Aorta (tissue), 5 donors: ENCODE data around the gene LHFPL3. TPM values are rescaled to one million over a fixed set of nuclear protein-coding genes. Genes with fewer than 3 reads are reported as not detected.

ENCODE experiments used
- ATAC-seq: fragments of 200-7000 bp; cut with Tn5 transposase; one replicate; pipeline ENCODE4 v1.9.1; 2022; ENCODE audit warnings: moderate library complexity; ENCODE audit not compliant: low FRiP score
- DNase-seq, 2 donors: peaks; one replicate each; pipeline ENCODE4 v3.0.0-alpha.2; 2020
- H3K27ac ChIP-seq, 2 donors: one replicate each; pipeline ENCODE4 v1.5.1; 2013; ENCODE audit warnings: low read length in 2 of 2, mild to moderate bottlenecking in 2 of 2, moderate library complexity in 2 of 2, control low read depth in 1 of 2, inconsistent platforms in 1 of 2, low read depth in 1 of 2
- H3K27me3 ChIP-seq, 2 donors: one replicate each; pipeline ENCODE4 v1.6.1; 2013; ENCODE audit warnings: control low read depth in 1 of 2, low read length in 1 of 2, mild to moderate bottlenecking in 1 of 2, moderate library complexity in 1 of 2; ENCODE audit not compliant: insufficient read depth in 2 of 2, control insufficient read depth in 1 of 2
- H3K36me3 ChIP-seq, 2 donors: one replicate each; pipeline ENCODE4 v1.6.1; 2013; ENCODE audit warnings: control low read depth in 1 of 2, low read length in 1 of 2, mild to moderate bottlenecking in 1 of 2; ENCODE audit not compliant: insufficient read depth in 2 of 2, control insufficient read depth in 1 of 2
- H3K4me1 ChIP-seq, 2 donors: one replicate each; pipeline ENCODE4 v1.6.1; 2013; ENCODE audit warnings: low read length in 2 of 2, control low read depth in 1 of 2, mild to moderate bottlenecking in 1 of 2, moderate library complexity in 1 of 2; ENCODE audit not compliant: insufficient read depth in 2 of 2, control insufficient read depth in 1 of 2
- H3K4me3 ChIP-seq, 2 donors: one replicate each; pipeline ENCODE4 v1.5.1; 2013; ENCODE audit warnings: low read length in 2 of 2, control low read depth in 1 of 2, mild to moderate bottlenecking in 1 of 2
- H3K9me3 ChIP-seq: one replicate; pipeline ENCODE4 v1.6.1; 2013; ENCODE audit warnings: mild to moderate bottlenecking, low read length; ENCODE audit not compliant: control insufficient read depth
- WGBS, 2 donors: extraction: QIAGEN DNeasy Blood & Tissue Kit; methylation state at CpG; one replicate each; pipeline ENCODE4 v1.1.7; 2013; 5-methylcytosine and 5-hydroxymethylcytosine counted together
- intact Hi-C, 2 donors: fragments of 100-400 bp; cut with DNase I; formaldehyde crosslinking; loops; one replicate each; pipeline versions ENCODE4 v1.14.2 to v1.15.0; 2022
- polyA plus RNA-seq, 2 donors: library from polyadenylated mRNA; stranded (reverse); fragments of 200-250 nt; gene quantifications; one replicate each; pipeline ENCODE4 v1.2.3, GENCODE V29; 2013
- total RNA-seq, 2 donors: library from RNA; stranded (reverse); fragmentation: NEBNext Ultra II Directional; extraction: Animal tissue kit (Norgen Biotek cat#: 25700); gene quantifications; one replicate each; pipeline ENCODE4 v1.2.1, GENCODE V29; 2021
- donor health status: healthy with polysubstance abuse.
- donor health status: Bipolar disorder and iron deficiency.
- donor health status: DM: no; HTN: no; CAD: no.
- donor health status: DM: no; HTN: no; CAD: no.
- donor health status: DM: yes; HTN: yes; CAD: no.

LHFPL3 gene
- total and polyA plus RNA-seq, 4 donors = not detected

GRCh38 chr7:104431930-104432329 lies 103.5 kb downstream of the LHFPL3 start:
- Histone ChIP-seq H3K36me3 (no peaks in the 10 kb centered on the region), H3K4me3 (no peak overlapping the region), H3K9me3 (peaks cover 1% of the 10 kb centered on the region), H3K27ac (no peak overlapping the region), H3K4me1 (no peaks in the 10 kb centered on the region), H3K27me3 (no peaks in the 10 kb centered on the region)
- intact Hi-C loops = no loop called here
- no peak for ATAC-seq
- DNase-seq = no peak
- 71 to 81% methylated on average over 1 of the region's 1 CpG for WGBS, 2 donors

DNA sequence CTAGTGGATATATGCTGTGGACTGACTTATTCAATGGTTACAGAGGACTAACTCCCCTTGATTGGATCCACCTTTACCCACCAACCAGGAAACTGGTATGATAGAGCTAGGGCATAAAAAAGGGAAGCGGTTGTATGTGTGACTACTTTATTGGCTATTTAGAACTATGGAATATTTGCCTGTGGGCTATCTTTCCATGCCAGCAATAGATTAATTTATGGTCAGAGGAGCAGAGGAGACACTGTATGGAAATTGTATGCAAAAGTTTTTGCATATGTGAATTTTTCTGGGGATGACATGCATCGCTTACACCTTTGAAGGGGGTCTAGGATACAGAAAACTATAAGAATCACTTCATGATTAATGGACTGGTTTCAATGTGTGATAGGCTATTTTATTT lies 105.7 kb downstream of the LHFPL3 start:
- no peak overlapping the region for H3K27ac ChIP-seq

GRCh38 chr7:104442481-104442880 lies 114.1 kb downstream of the LHFPL3 start:
- DNase-seq (no peak), ATAC-seq (no peak)
- H3K27ac ChIP-seq = no peak overlapping the region
- no peaks in the 10 kb centered on the region for H3K27me3 ChIP-seq
- no peak overlapping the region for H3K4me3 ChIP-seq
- H3K9me3 ChIP-seq = no peaks in the 10 kb centered on the region
- WGBS, 2 donors = 8 to 17% methylated on average over 1 of the region's 1 CpG
- H3K4me1 ChIP-seq = no peaks in the 10 kb centered on the region
- intact Hi-C loops = no loop called here
- H3K36me3 ChIP-seq = no peaks in the 10 kb centered on the region

More for the DNA sequence above, 105.7 kb downstream of the LHFPL3 start:
- H3K27me3 ChIP-seq = no peaks in the 10 kb centered on the region
- WGBS, 2 donors = 95 to 96% methylated on average over 2 of the region's 2 CpGs
- no peaks in the 10 kb centered on the region for H3K36me3 ChIP-seq
- H3K4me1 ChIP-seq = no peaks in the 10 kb centered on the region
- H3K9me3 ChIP-seq = no peaks in the 10 kb centered on the region
- no peak overlapping the region for H3K4me3 ChIP-seq
- no peak for DNase-seq
- intact Hi-C loops = no loop called here
- no peak for ATAC-seq

GRCh38 chr7:104444017-104444416 lies 115.6 kb downstream of the LHFPL3 start:
- WGBS, 2 donors = 86 to 93% methylated on average over 1 of the region's 1 CpG
- Histone ChIP-seq H3K27ac (no peak overlapping the region), H3K4me1 (no peaks in the 10 kb centered on the region), H3K27me3 (no peaks in the 10 kb centered on the region), H3K4me3 (no peak overlapping the region), H3K9me3 (no peaks in the 10 kb centered on the region), H3K36me3 (no peaks in the 10 kb centered on the region)
- no peak for DNase-seq
- intact Hi-C loops = no loop called here
- ATAC-seq = no peak

GRCh38 chr7:104445393-104445792 lies 117.0 kb downstream of the LHFPL3 start:
- Histone ChIP-seq H3K36me3 (no peaks in the 10 kb centered on the region), H3K4me3 (no peak overlapping the region), H3K27ac (no peak overlapping the region), H3K4me1 (no peaks in the 10 kb centered on the region), H3K9me3 (no peaks in the 10 kb centered on the region), H3K27me3 (no peaks in the 10 kb centered on the region)
- no peak for ATAC-seq
- DNase-seq = no peak
- intact Hi-C loops = no loop called here
- WGBS, 2 donors = 95 to 96% methylated on average over 1 of the region's 1 CpG

DNA sequence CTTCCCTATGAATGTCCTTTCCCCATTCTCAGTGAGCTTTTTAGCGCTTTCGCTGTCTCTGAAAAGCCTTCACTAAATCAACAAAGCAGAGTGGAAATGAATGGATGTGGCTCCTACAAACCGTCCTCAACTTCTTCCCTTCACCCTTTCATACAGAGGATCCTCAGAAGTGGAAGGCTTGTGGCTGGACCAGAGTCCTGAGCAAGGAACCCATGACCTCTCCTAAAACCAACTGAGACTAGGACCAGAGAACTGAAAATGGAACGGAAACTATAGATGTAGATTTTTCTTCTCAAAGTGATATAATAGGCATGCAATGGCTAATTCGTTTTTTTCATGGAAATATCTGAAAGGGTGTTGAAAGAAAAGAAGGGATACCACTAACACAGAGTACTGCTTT lies 122.5 kb downstream of the LHFPL3 start:
- ATAC-seq (no peak), DNase-seq (no peak)
- H3K36me3 ChIP-seq = no peaks in the 10 kb centered on the region
- peaks cover 1% of the 10 kb centered on the region for H3K9me3 ChIP-seq
- WGBS, 2 donors = 58 to 73% methylated on average over 5 of the region's 5 CpGs
- no peaks in the 10 kb centered on the region for H3K4me1 ChIP-seq
- H3K27ac ChIP-seq = no peak overlapping the region
- no peak overlapping the region for H3K4me3 ChIP-seq
- intact Hi-C loops = no loop called here
- H3K27me3 ChIP-seq = no peaks in the 10 kb centered on the region

DNA sequence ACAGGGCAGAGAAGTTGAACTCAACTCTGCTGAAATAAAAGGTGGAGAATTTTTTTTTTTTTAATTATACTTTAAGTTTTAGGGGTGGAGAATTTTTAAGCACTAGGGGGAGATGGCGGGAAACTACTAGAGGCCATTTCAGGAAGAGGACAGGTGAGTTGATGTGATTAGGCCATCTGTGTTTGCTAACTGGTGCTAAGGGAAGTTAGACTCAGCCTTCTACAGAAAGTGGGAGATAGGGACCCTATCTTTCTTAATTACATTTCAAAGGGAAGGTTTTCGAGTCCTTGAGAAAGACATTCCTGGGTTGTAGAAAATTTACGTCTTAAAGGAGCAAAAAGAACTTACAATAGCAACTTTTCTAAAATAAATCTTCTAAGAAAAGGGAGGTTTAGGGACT lies 124.8 kb downstream of the LHFPL3 start:
- Histone ChIP-seq H3K4me3 (no peak overlapping the region), H3K36me3 (no peaks in the 10 kb centered on the region), H3K4me1 (no peaks in the 10 kb centered on the region), H3K27ac (no peak overlapping the region), H3K27me3 (no peaks in the 10 kb centered on the region), H3K9me3 (peaks cover 1% of the 10 kb centered on the region)
- ATAC-seq (no peak), DNase-seq (no peak)
- 75 to 79% methylated on average over 3 of the region's 3 CpGs for WGBS, 2 donors
- intact Hi-C loops = no loop called here

GRCh38 chr7:104458875-104459274 lies 130.5 kb downstream of the LHFPL3 start:
- 74 to 91% methylated on average over 3 of the region's 3 CpGs for WGBS, 2 donors
- intact Hi-C loops = no loop called here
- Histone ChIP-seq H3K36me3 (no peaks in the 10 kb centered on the region), H3K27ac (no peak overlapping the region), H3K9me3 (peaks cover 3% of the 10 kb centered on the region), H3K4me3 (no peak overlapping the region), H3K4me1 (no peaks in the 10 kb centered on the region), H3K27me3 (no peaks in the 10 kb centered on the region)
- ATAC-seq = no peak
- no peak for DNase-seq

DNA sequence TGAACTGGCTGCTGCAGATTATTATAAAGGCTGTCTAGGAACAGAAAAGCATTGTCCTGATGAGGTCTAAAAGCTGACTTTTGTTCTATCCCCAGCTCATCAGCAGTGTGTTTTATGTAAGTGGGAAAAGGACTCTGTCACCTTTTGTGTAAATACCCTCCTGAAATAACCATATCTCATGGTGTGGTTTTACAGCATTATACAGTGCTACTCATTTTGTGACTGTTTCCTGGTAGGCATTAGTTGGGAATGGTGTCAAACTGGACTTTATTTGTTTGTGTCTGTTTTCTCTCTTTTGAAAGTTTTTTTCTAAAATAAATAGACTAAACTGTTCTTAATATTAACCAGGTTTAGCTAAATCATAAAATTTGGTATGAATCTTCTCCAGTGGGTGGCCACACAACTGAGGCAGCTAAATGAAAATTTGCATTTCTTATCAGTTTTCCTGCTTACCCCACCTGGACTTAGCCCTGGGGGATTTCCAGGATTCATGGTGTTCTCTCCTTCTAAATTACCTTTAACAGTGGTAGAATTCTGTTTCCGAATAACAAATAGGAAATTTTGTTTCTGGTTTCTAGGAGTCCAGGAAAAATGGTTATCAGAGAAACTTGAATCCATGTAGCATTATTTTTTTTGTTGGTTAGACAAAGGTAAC lies 140.9 kb downstream of the LHFPL3 start:
- Histone ChIP-seq H3K4me3 (no peak overlapping the region), H3K27me3 (no peaks in the 10 kb centered on the region), H3K4me1 (no peaks in the 10 kb centered on the region), H3K36me3 (no peaks in the 10 kb centered on the region), H3K27ac (no peak overlapping the region), H3K9me3 (no peaks in the 10 kb centered on the region)
- intact Hi-C loops = no loop called here
- ATAC-seq (no peak), DNase-seq (no peak)
- 68 to 78% methylated on average over 1 of the region's 1 CpG for WGBS, 2 donors
